ENCODE data around the gene AKT1S1. TPM values are rescaled to one million over a fixed set of nuclear protein-coding genes. Genes with fewer than 3 reads are reported as not detected.
"Not testable (repeated sequence)": the region's sequence is repeated elsewhere in the genome, so short reads cannot be mapped to it uniquely, and the experiment has no call there.

AKT1S1 gene
- total RNA-seq, 2 experiments from 2014 or later = 7.3 to 19.8 TPM

GRCh38 chr19:49925486-49925885 lies 48.3 kb upstream of the AKT1S1 start:
- peaks cover 67% of the 10 kb centered on the region for H3K4me1 ChIP-seq (ENCODE audit: insufficient read depth, low read length, poor library complexity, severe bottlenecking)
- TF ChIP-seq CTCF (conservative IDR thresholded peaks at IDR 0.05; ENCODE audit: low read length) (no peak), EZH2phosphoT487 (IDR thresholded peaks at IDR 0.05; ENCODE audit: borderline replicate concordance, low read depth, low read length) (no peak)
- POLR2A ChIA-PET = no interaction called here
- peaks cover 11% of the 10 kb centered on the region; the same call in 1 of the 2 replicates for H4K20me1 ChIP-seq (ENCODE audit: insufficient read depth, low read length)
- intact Hi-C loops (cut with micrococcal nuclease; ENCODE audit: unreplicated experiment) = no loop called here
- peak overlapping the region; percentile 62 for H3K4me3 ChIP-seq (ENCODE audit: low read depth, low read length, poor library complexity, severe bottlenecking)
- no peak for DNase-seq (ENCODE audit: low spot score)
- H3K36me3 ChIP-seq (ENCODE audit: insufficient read depth, low read length) = peaks cover 89% of the 10 kb centered on the region
- H3K27ac ChIP-seq (ENCODE audit: low read depth, low read length, poor library complexity, severe bottlenecking) = peak overlapping the region; percentile 85
- peaks cover 98% of the 10 kb centered on the region for H3K79me2 ChIP-seq (ENCODE audit: insufficient read depth, low read depth, low read length)
- peak overlapping the region; percentile 82 for H3K4me2 ChIP-seq (ENCODE audit: low read length)
- BruUV-seq (replicated peaks) = no TSS peak
- no peaks in the 10 kb centered on the region for H3K9me2 ChIP-seq (ENCODE audit: insufficient read depth, low read length)
- CTCF ChIA-PET (ENCODE audit: unreplicated experiment) = no interaction called here
- H2AFZ ChIP-seq (ENCODE audit: low read length) = no peak overlapping the region
- no peaks in the 10 kb centered on the region for H3K9me3 ChIP-seq (ENCODE audit: low read length)

- peaks cover 99% of the 10 kb centered on the region for H3K79me2 ChIP-seq (ENCODE audit: insufficient read depth, low read depth, low read length)
- intact Hi-C loops (cut with micrococcal nuclease; ENCODE audit: unreplicated experiment) = loop anchor here (1.0 kb wide), 3 partner anchors 28 to 75 kb away; partner anchors contain the start of genes AKT1S1 and TBC1D17
- H3K9me2 ChIP-seq (ENCODE audit: insufficient read depth, low read length); H2AFZ ChIP-seq (ENCODE audit: low read length); BruUV-seq (replicated peaks); CTCF ChIA-PET (ENCODE audit: unreplicated experiment); H4K20me1 ChIP-seq (ENCODE audit: insufficient read depth, low read length); DNase-seq (ENCODE audit: low spot score); H3K9me3 ChIP-seq (ENCODE audit: low read length): not testable (repeated sequence)
- H3K27ac ChIP-seq (ENCODE audit: low read depth, low read length, poor library complexity, severe bottlenecking) = peak overlapping the region; percentile 85
- H3K4me2 ChIP-seq (ENCODE audit: low read length) = peak overlapping the region; percentile 82
- POLR2A ChIA-PET = interaction anchor here (0.9 kb wide), 1 partner anchor 28 kb away, joined by 6 read pairs; the partner anchor contains the start of gene IL4I1
- peak overlapping the region; percentile 62 for H3K4me3 ChIP-seq (ENCODE audit: low read depth, low read length, poor library complexity, severe bottlenecking)
- peaks cover 90% of the 10 kb centered on the region for H3K36me3 ChIP-seq (ENCODE audit: insufficient read depth, low read length)
- H3K4me1 ChIP-seq (ENCODE audit: insufficient read depth, low read length, poor library complexity, severe bottlenecking) = peaks cover 62% of the 10 kb centered on the region
Observed at GRCh38 chr19:49924881-49925210, 47.7 kb upstream of the AKT1S1 start.

- H3K4me1 ChIP-seq (ENCODE audit: insufficient read depth, low read length, poor library complexity, severe bottlenecking) = peaks cover 62% of the 10 kb centered on the region
- TF ChIP-seq EZH2phosphoT487 (IDR thresholded peaks at IDR 0.05; ENCODE audit: borderline replicate concordance, low read depth, low read length) (no peak), CTCF (conservative IDR thresholded peaks at IDR 0.05; ENCODE audit: low read length) (no peak)
- ChIA-PET CTCF (ENCODE audit: unreplicated experiment) (no interaction called here), POLR2A (interaction anchor here (0.9 kb wide), 1 partner anchor 27 kb away, joined by 6 read pairs; the partner anchor contains the start of gene IL4I1)
- H3K27ac ChIP-seq (ENCODE audit: low read depth, low read length, poor library complexity, severe bottlenecking) = peak overlapping the region; percentile 85
- peak overlapping the region; percentile 82 for H3K4me2 ChIP-seq (ENCODE audit: low read length)
- no peak overlapping the region for H2AFZ ChIP-seq (ENCODE audit: low read length)
- H3K4me3 ChIP-seq (ENCODE audit: low read depth, low read length, poor library complexity, severe bottlenecking) = peak overlapping the region; percentile 62
- no peaks in the 10 kb centered on the region for H3K9me3 ChIP-seq (ENCODE audit: low read length)
- H4K20me1 ChIP-seq (ENCODE audit: insufficient read depth, low read length) = peaks cover 7% of the 10 kb centered on the region; the same call in 1 of the 2 replicates
- no TSS peak for BruUV-seq (replicated peaks)
- no peaks in the 10 kb centered on the region for H3K9me2 ChIP-seq (ENCODE audit: insufficient read depth, low read length)
- H3K79me2 ChIP-seq (ENCODE audit: insufficient read depth, low read depth, low read length) = peaks cover 100% of the 10 kb centered on the region
- peak; percentile 93 for DNase-seq (ENCODE audit: low spot score)
- peaks cover 90% of the 10 kb centered on the region for H3K36me3 ChIP-seq (ENCODE audit: insufficient read depth, low read length)
- intact Hi-C loops (cut with micrococcal nuclease; ENCODE audit: unreplicated experiment) = loop anchor here (1.0 kb wide), 3 partner anchors 27 to 74 kb away; partner anchors contain the start of genes AKT1S1 and TBC1D17
Observed at GRCh38 chr19:49924004-49924880, 47.1 kb upstream of the AKT1S1 start.
